GM13976 (cell line): ENCODE data around the gene DDX1.
"Not testable (repeated sequence)": the region's sequence is repeated elsewhere in the genome, so short reads cannot be mapped to it uniquely, and the experiment has no call there.

ENCODE experiments used
- DNase-seq: peaks from one replicate; pipeline ENCODE4 v3.0.0; 2012; ENCODE audit warnings: low spot score
- CTCF ChIP-seq: IDR thresholded peaks from 2 replicates; pipeline ENCODE4 v1.5.1; 2012; ENCODE audit warnings: borderline replicate concordance, mild to moderate bottlenecking; ENCODE audit not compliant: insufficient read depth; ENCODE audit errors: extremely low read depth, missing control alignments, control extremely low read depth
- in situ Hi-C: fragments of 300-500 bp; cut with MboI; formaldehyde crosslinking; loops from one replicate; pipeline ENCODE4 v1.12.0; 2022; ENCODE audit warnings: low sequenced_read_pairs, mixed read lengths, inconsistent platforms; ENCODE audit not compliant: unreplicated experiment

The DDX1 gene

GRCh38 chr2:15591692-15592463 lies at the start of gene DDX1:
Gene DDX1 (plus strand): TSS chr2:15591868. CDS start chr2:15591934, 66 bp downstream.
- TF ChIP-seq CTCF = no peak
- peak; percentile 92 for DNase-seq
- in situ Hi-C loops = loop anchor here (25.0 kb wide), 1 partner anchor 680 kb away; no protein-coding TSS in a partner anchor

GRCh38 chr2:15542269-15542668 lies 49.4 kb upstream of the DDX1 start:
- in situ Hi-C loops, DNase-seq: not testable (repeated sequence)

- no peak for TF ChIP-seq CTCF
- in situ Hi-C loops = no loop called here
- DNase-seq = no peak
Measured at GRCh38 chr2:15543053-15543452, 48.6 kb upstream of the DDX1 start.

GRCh38 chr2:15543541-15543940 lies 48.1 kb upstream of the DDX1 start:
- in situ Hi-C loops = no loop called here
- no peak for DNase-seq
- TF ChIP-seq CTCF = no peak

- TF ChIP-seq CTCF = no peak
- in situ Hi-C loops = no loop called here
- DNase-seq = no peak
Measured at GRCh38 chr2:15544227-15544626, 47.4 kb upstream of the DDX1 start.

- peak; percentile 7 for TF ChIP-seq CTCF
- in situ Hi-C loops = no loop called here
- no peak for DNase-seq
Measured at GRCh38 chr2:15546297-15547098, 45.2 kb upstream of the DDX1 start.
